ACC112 (cell line): ENCODE measurements around the gene SDHAF2.
"Not testable (repeated sequence)": the region's sequence is repeated elsewhere in the genome, so short reads cannot be mapped to it uniquely, and the experiment has no call there.

ENCODE experiments used
- H2AFZ ChIP-seq: fragments of 200-600 bp; sonication (generic); one replicate; pipeline ENCODE4 v1.6.0; 2017; ENCODE audit warnings: antibody characterized with exemption, low read length; ENCODE audit not compliant: unreplicated experiment
- H3K27ac ChIP-seq: fragments of 200-600 bp; sonication (generic); 2 replicates; pipeline ENCODE4 v1.5.1; 2014; ENCODE audit warnings: low read depth, mild to moderate bottlenecking, antibody characterized with exemption, low read length, moderate library complexity
- H3K27me3 ChIP-seq: fragments of 200-600 bp; sonication (generic); 2 replicates; pipeline ENCODE4 v1.6.1; 2014; ENCODE audit warnings: mild to moderate bottlenecking, antibody characterized with exemption, low read length, moderate library complexity, mixed read lengths; ENCODE audit not compliant: insufficient read depth
- H3K36me3 ChIP-seq: fragments of 200-600 bp; sonication (generic); 2 replicates; pipeline ENCODE4 v1.6.1; 2016; ENCODE audit warnings: mild to moderate bottlenecking, antibody characterized with exemption, low read length, moderate library complexity, mixed read lengths; ENCODE audit not compliant: insufficient read depth
- H3K4me1 ChIP-seq: fragments of 200-600 bp; sonication (generic); one replicate; pipeline ENCODE4 v1.6.1; 2016; ENCODE audit warnings: low read length, mixed read lengths; ENCODE audit not compliant: insufficient read depth, unreplicated experiment, control insufficient read depth
- H3K4me3 ChIP-seq: fragments of 200-600 bp; sonication (generic); 2 replicates; pipeline ENCODE4 v1.5.1; 2014; ENCODE audit warnings: mild to moderate bottlenecking, low read depth, low read length
- H3K79me2 ChIP-seq: fragments of 200-600 bp; sonication (generic); one replicate; pipeline ENCODE4 v1.6.0; 2016; ENCODE audit warnings: low read length; ENCODE audit not compliant: control insufficient read depth, unreplicated experiment, insufficient read depth

Gene SDHAF2

GRCh38 chr11:61452825-61453224, 22.9 kb downstream of the SDHAF2 start:
- Histone ChIP-seq H3K79me2 (no peaks in the 10 kb centered on the region), H2AFZ (no peak overlapping the region), H3K36me3 (peaks cover 9% of the 10 kb centered on the region; the same call in 1 of the 2 replicates)

GRCh38 chr11:61453695-61454094, 23.8 kb downstream of the SDHAF2 start:
- Histone ChIP-seq H3K27me3 (no peaks in the 10 kb centered on the region), H3K4me3 (no peak overlapping the region), H3K79me2 (no peaks in the 10 kb centered on the region), H3K27ac (no peak overlapping the region), H2AFZ (no peak overlapping the region), H3K36me3 (peaks cover 3% of the 10 kb centered on the region; the same call in 1 of the 2 replicates), H3K4me1 (no peaks in the 10 kb centered on the region)

More at GRCh38 chr11:61452825-61453224, 22.9 kb downstream of the SDHAF2 start:
- Histone ChIP-seq H3K27me3 (no peaks in the 10 kb centered on the region), H3K4me3 (no peak overlapping the region), H3K27ac (no peak overlapping the region), H3K4me1 (no peaks in the 10 kb centered on the region)

- Histone ChIP-seq H3K27ac (no peak overlapping the region), H3K4me1 (no peaks in the 10 kb centered on the region), H2AFZ (no peak overlapping the region), H3K4me3 (no peak overlapping the region), H3K27me3 (no peaks in the 10 kb centered on the region), H3K79me2 (no peaks in the 10 kb centered on the region), H3K36me3 (no peaks in the 10 kb centered on the region; the same call in 1 of the 2 replicates)
Observed at GRCh38 chr11:61454520-61454919, 24.6 kb downstream of the SDHAF2 start.

- no peaks in the 10 kb centered on the region for H3K79me2 ChIP-seq
- no peak overlapping the region for H3K4me3 ChIP-seq
- H3K27ac ChIP-seq: no peak overlapping the region
- no peaks in the 10 kb centered on the region for H3K27me3 ChIP-seq
- H3K4me1 ChIP-seq: peaks cover 2% of the 10 kb centered on the region
- no peak overlapping the region for H2AFZ ChIP-seq
- no peaks in the 10 kb centered on the region for H3K36me3 ChIP-seq
Observed at GRCh38 chr11:61460474-61460881, 30.6 kb downstream of the SDHAF2 start.

- no peak overlapping the region for H2AFZ ChIP-seq
- no peaks in the 10 kb centered on the region for H3K36me3 ChIP-seq
- no peaks in the 10 kb centered on the region for H3K27me3 ChIP-seq
- H3K4me3 ChIP-seq: no peak overlapping the region
- H3K4me1 ChIP-seq: peaks cover 2% of the 10 kb centered on the region
- no peak overlapping the region for H3K27ac ChIP-seq
- H3K79me2 ChIP-seq: no peaks in the 10 kb centered on the region
Observed at GRCh38 chr11:61460986-61461385, 31.1 kb downstream of the SDHAF2 start.

GRCh38 chr11:61467602-61468001, 37.7 kb downstream of the SDHAF2 start:
- H3K79me2 ChIP-seq, H3K4me1 ChIP-seq, H2AFZ ChIP-seq, H3K36me3 ChIP-seq, H3K27me3 ChIP-seq, H3K27ac ChIP-seq, H3K4me3 ChIP-seq: not testable (repeated sequence)

GRCh38 chr11:61468002-61468401, 38.1 kb downstream of the SDHAF2 start:
- H3K4me3 ChIP-seq: no peak overlapping the region
- H3K79me2 ChIP-seq: no peaks in the 10 kb centered on the region
- H3K27me3 ChIP-seq: no peaks in the 10 kb centered on the region
- peaks cover 12% of the 10 kb centered on the region for H3K4me1 ChIP-seq
- H3K36me3 ChIP-seq: peaks cover 5% of the 10 kb centered on the region; the same call in 1 of the 2 replicates
- no peak overlapping the region for H3K27ac ChIP-seq
- no peak overlapping the region for H2AFZ ChIP-seq

GRCh38 chr11:61472282-61472681, 42.4 kb downstream of the SDHAF2 start:
- Histone ChIP-seq H3K79me2 (no peaks in the 10 kb centered on the region), H3K27me3 (no peaks in the 10 kb centered on the region), H3K27ac (peak overlapping the region; percentile 98), H3K36me3 (peaks cover 5% of the 10 kb centered on the region; the same call in 1 of the 2 replicates), H3K4me3 (peak overlapping the region; percentile 9; the same call in 1 of the 2 replicates), H2AFZ (no peak overlapping the region), H3K4me1 (peaks cover 32% of the 10 kb centered on the region)

- Histone ChIP-seq H3K4me1 (peaks cover 32% of the 10 kb centered on the region), H3K79me2 (no peaks in the 10 kb centered on the region), H2AFZ (no peak overlapping the region), H3K27me3 (no peaks in the 10 kb centered on the region), H3K36me3 (peaks cover 5% of the 10 kb centered on the region; the same call in 1 of the 2 replicates), H3K27ac (peak overlapping the region; percentile 98), H3K4me3 (peak overlapping the region; percentile 9; the same call in 1 of the 2 replicates)
Observed at GRCh38 chr11:61472868-61473267, 42.9 kb downstream of the SDHAF2 start.

- Histone ChIP-seq H3K36me3 (peaks cover 5% of the 10 kb centered on the region; the same call in 1 of the 2 replicates), H3K27me3 (no peaks in the 10 kb centered on the region), H3K79me2 (no peaks in the 10 kb centered on the region), H3K4me1 (peaks cover 32% of the 10 kb centered on the region), H3K4me3 (0 out of 2 replicates have a peak overlapping the region, but pooled peaks have one; percentile 1), H3K27ac (peak overlapping the region; percentile 98), H2AFZ (no peak overlapping the region)
Observed at GRCh38 chr11:61473370-61474012, 43.6 kb downstream of the SDHAF2 start.

GRCh38 chr11:61474013-61474643, 44.2 kb downstream of the SDHAF2 start:
- no peaks in the 10 kb centered on the region for H3K79me2 ChIP-seq
- peaks cover 32% of the 10 kb centered on the region for H3K4me1 ChIP-seq
- H3K36me3 ChIP-seq: peaks cover 5% of the 10 kb centered on the region; the same call in 1 of the 2 replicates
- no peaks in the 10 kb centered on the region for H3K27me3 ChIP-seq
- no peak overlapping the region for H2AFZ ChIP-seq
- H3K27ac ChIP-seq: peak overlapping the region; percentile 98
- 0 out of 2 replicates have a peak overlapping the region, but pooled peaks have one; percentile 1 for H3K4me3 ChIP-seq
